NOMO-1 (cell line): ENCODE measurements around the gene OPA3.

ENCODE experiments used
- DNase-seq, 2 experiments: peaks; one replicate each; lab custom pipeline; 2025; ENCODE audit not compliant: unreplicated experiment in 2 of 2; lab: John Stamatoyannopoulos, UW

OPA3 gene

GRCh38 chr19:45484273-45484945 is 100.2 kb downstream of the OPA3 start:
- no peak for DNase-seq

GRCh38 chr19:45483033-45483432 is 101.6 kb downstream of the OPA3 start:
- DNase-seq, result no peak

- peak; percentile 84 to 87 for DNase-seq
Observed at GRCh38 chr19:45478454-45479238, 106.0 kb downstream of the OPA3 start.

GRCh38 chr19:45477713-45478453 is 106.7 kb downstream of the OPA3 start:
- no peak for DNase-seq
